HG02623 (cell line): ENCODE measurements around the gene CADPS2.

ENCODE experiments used
- ATAC-seq: cut with Tn5 transposase; IDR thresholded peaks from one replicate; pipeline ENCODE4 v1.9.1; 2021; ENCODE audit warnings: moderate library complexity; ENCODE audit not compliant: unreplicated experiment

Gene CADPS2

DNA sequence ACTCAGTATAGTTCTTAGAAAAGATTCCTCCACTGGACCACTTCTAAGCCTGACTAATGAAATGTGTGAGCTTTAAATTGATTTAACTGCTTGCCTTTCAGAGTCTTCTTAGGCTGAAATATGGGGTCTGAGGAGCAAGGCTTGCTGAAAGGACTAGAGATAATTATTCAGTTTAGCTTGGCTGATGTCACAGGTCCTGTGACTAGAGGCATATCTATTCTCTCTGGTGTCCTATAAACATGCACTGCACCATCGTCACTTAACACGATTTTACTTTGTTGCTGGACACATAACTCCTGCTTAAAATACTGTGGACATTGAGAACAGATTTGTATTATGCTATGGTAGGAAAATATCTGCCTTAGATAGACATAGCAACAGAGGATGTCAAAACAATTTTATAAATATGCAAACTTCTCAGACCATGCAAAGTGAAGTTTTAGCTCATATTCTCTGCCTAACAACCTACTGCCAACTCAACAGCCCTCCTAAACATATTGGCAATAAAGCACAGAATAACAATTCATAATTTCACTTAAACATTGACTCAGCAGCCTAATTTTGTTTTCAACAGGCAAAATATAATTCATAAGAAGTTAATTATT is 267.6 kb downstream of the CADPS2 start:
- no peak for ATAC-seq

DNA sequence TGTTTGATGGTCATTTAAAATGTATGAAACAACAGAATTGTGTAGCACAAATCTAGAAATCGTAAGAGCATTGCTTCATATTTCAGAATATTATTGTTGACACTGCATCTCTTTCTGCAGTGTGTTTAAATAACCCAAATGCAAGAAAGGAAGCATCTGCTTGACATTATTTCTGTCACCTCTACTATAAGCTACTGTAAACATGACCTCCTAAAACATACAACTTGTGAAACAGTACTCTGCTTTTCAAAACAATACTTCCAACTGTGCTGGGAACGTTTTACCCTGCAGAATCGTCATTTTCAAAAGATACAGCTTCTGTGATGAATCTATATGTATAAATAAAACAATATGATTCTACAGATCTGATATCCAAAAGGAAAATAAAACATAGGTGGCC is 269.3 kb downstream of the CADPS2 start:
- no peak for ATAC-seq

DNA sequence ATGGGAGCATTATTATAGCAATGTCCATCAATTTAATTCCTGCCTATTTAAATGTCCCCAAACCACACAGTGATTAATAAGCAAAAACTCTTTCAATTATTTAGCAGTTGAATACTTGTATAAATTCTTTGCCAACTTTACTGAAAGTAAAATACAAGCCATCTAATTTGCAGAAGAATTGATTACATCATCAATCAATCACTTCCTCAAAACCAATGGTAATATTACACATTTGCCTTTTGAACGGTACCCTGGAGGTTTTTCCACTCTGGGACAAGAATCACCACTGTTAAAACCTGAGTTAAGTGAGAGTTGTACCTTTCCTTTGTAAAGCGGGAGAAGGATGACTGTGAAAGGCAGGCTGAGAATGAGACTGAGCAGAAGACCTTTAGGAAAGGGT is 280.3 kb downstream of the CADPS2 start:
- ATAC-seq: no peak

DNA sequence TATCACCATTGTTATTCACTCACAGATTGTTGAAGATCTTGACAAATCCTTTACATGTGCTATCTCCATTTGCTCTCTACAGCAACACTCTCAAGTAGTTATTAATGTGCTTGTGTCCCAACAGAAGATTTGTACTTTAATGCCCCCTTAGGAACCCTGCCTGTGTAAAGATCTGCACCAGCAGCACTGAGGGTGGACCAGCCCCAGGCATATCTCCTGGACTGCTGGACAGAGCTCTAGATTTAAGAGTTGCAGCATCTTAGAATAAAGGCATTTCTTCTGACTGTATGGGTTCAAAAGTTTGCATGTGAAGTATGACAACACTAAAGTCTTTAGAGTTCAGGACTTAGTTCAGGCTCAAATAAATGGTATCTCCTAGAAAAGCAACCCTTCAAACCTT is 282.0 kb downstream of the CADPS2 start:
- ATAC-seq: no peak

DNA sequence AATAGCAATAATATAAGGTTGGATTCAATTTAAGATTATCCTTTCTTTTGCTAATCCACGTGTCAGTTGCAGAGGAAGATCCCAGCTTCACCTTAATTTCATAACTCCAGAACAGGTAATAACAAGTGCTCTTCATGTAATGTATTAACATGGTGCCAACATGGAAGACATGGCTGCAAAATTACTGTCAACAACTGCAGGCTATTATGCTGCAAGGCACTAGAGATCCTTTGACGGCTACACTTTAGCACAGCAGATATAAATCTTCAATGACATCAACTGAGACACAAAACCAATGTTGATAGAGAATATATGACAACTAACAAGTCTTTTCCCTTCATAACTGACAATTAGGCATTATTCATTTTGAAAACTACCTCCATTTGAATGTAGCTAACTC is 283.5 kb downstream of the CADPS2 start:
- no peak for ATAC-seq

DNA sequence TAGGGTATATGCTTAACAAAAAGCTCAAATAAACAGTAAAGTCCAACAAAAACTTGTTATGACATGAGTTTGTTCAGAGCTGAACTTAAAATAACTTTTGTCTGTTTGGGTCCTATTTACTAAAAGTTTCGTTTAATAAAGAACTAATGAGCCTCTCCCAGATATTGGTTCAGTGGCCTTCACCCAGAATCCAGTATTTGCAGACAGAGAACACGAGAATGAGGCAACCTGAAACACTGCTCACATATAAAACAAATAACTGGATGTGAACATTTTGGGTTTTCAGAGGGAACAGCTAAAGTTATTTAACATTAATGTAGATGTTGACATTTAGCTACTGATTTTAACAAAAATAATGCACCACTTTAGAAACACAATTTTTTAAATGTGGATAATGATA is 285.6 kb downstream of the CADPS2 start:
- ATAC-seq: no peak

DNA sequence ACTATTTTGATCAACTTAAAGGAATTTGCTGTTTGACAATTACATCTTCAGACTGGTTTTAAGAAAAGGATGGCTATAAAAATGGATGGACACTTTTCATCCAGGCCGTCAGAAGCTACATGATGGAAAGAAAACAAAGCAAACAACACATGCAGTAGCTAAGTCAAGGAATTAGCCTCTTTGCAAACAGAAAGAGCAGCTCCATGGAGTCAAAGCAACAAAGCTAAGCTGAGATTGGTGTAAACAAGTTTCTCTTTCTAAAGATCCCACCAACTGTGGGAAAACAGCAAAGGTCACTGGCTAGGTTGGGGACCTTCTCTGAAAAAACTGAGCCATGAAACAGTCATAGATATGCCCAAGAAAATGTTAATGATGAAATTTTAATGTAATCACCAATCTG is 286.2 kb downstream of the CADPS2 start:
- ATAC-seq: no peak

DNA sequence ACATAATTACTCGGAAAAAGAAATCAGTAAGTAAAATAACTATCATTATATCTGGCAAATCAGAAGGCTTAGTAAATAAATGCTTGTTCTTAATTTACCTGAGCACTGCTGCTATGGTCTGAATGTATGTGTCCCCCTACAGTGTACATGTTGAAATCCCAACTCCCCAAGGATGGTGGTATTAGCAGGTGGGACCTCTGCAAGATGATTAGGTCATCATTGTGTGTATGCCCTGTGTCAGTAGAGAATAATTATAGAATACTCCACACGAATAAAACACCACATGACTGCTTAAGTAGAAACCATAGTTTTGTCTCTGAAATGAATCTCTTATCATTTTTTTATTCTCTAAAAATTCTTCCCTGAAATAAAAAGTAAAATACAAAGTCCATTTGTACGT is 289.0 kb downstream of the CADPS2 start:
- no peak for ATAC-seq

DNA sequence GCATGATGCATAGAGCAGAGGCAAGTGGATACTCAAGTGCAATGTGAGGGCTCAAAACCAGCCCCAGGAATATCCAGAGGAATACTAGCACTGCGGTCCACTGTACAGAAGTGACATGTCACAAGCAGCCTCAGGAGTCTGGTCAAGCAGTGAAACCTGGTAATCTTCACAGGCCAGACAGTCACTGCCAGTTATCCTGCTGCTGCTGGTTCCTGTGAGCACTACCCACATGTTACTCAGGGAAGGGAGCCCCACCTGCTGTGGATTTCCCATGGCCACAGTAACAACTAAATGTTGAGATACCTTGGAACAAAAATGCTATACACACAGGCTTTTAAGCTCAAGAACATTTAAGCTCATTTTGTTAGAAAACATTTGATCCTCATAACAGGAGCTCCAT is 290.4 kb downstream of the CADPS2 start:
- no peak for ATAC-seq

DNA sequence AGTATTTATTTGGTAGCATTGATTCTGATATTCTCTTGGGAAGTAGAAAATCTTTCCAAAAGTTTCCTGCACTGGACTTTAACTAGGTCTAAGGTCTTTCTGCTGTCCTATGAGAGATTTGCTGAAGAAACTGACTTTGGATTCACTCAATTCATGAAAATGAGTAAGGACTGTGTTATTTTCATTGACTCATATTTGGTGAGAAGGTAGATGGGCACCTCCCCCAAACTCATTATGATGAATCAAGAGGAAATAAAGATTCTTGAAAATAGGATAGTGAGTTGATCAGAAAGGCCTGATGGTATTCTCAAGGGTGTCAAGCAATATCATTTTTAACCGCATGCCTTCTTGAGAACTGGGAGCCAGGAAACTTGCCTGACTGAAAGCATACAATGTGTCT is 297.6 kb downstream of the CADPS2 start:
- no peak for ATAC-seq

DNA sequence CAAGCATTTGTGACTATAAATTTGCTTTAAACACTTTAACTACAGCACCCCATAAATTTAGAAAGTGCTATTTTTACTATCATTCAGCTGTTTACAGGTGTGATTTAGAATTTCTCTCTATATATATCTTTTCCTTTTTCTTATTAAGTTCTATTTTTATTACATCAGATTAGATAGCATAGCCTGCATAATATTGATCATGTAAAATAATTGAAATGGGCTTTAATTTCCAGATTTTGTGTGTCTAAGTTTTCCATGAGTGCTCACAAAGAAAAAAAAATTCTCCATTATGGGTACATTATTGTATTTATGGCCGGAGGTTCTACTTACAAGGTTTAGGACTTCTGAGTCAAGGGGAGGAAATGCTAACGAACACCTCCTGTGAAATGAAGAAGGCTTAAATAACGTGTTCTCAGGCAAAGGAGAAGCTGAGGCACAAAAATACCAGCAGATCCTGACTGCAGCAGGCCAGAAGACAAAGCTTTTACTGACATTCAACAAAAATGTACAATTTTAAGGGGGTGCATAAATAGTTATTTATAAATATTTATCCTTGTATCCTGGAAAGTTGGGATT is 301.5 kb downstream of the CADPS2 start:
- ATAC-seq: no peak

DNA sequence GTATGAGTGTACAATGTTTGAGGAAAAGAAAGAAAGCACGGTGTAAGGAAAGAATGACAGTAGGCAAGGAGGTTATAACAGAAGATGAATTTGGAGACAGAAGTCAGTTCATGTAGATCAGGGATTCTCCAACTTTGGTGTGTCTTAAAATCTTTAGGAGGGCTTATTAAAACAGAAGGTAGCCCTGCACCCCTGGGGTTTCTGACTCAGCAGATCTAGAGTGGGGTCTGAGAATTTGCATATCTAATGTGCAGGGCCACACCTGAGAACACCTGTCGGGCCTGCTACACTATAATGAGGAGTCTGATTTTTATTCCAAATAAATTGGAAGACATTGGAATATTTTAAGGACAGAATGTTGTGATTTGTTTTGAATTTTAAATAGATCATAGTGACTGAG is 307.9 kb downstream of the CADPS2 start:
- no peak for ATAC-seq

DNA sequence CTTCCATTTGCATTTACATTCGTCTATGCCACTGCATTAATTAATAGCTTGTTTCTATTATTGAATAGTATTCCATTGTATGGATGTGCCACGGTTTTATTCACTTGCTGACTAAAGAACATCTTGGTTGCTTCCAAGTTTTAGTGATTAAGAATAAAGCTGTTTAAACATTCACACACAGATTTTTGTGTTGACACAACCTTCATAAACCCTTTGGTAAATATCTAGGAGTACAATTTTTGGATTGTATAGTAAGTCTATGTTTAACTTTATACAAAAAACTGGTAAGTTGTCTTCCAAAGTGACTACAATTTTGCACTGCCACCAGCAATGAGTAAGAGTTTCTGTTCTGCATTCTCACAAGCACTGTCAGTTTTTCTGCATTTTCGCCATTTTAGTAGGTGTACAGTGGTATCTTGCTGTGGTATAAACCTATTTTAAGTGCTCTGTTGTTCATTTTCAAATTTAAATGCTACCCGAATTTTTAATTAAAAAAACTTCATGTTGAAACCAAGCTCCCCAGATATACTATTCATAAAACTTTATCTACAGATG is 308.7 kb downstream of the CADPS2 start:
- no peak for ATAC-seq

DNA sequence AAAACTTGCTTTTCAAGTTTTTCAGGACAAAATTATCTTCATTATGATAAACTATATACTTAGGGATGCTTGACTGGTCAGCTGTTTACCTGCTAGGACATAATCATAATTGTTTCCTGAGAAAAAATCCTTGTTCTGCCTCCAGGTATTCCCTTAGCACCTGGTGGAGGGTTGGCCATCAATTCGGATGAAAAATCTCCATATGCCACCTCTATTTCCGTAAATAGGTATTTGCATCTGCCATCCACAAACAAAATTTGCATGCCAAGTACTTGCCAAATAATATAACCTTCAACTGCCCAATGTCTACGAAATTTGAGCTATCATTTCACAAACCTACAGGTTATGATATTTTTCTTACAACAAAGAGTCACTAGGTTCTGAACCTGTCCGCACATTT is 313.6 kb downstream of the CADPS2 start:
- ATAC-seq: no peak

DNA sequence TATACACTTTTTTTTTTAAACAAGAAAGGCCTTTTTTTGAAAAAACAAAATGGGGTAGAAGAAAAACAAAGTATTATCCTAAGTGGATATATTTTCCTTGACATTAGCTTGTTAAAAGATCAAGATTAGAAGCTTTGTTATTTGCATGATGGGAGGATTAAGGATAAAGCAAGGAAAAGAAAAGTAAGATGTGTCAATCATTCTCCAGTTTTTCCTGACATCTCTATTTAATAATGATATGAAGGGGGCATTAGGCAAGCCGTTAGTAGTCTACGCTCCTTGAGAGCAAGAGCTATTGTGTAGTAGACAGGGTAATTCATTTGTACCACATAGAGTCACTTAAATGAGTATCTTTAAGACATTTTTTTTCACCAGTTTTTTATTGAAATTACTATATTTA is 324.9 kb downstream of the CADPS2 start:
- ATAC-seq: no peak

DNA sequence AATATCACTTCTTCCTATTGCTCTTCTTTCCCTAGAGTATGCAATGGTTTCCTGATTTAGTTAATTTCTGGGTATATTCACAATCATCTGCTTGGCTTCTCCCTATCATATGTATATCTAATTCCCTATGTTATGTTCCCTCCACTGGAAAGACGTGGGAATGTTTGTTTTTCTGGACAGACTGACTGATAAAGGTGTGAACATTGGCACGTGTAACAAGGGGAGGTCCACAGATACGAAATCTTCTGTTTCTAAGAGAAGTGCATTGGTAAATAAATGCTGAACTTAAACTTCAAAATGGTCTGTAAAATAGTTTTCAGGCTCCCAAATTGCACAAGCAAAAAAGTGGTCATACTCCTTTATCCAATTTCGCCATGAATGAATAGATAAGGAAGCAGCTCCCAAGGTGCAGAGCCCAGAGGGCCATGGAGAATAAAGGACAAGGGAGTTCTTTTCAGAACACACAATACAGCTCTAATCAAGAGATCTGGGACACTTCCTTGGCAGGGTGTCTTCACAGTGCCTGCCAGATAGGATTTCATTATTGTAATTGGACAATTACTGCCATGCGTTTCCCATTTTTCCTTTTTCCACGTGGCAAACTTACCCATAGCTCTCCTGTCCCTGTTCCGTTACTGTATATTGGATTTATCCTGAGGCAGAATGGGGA is 329.3 kb downstream of the CADPS2 start:
- ATAC-seq: no peak

DNA sequence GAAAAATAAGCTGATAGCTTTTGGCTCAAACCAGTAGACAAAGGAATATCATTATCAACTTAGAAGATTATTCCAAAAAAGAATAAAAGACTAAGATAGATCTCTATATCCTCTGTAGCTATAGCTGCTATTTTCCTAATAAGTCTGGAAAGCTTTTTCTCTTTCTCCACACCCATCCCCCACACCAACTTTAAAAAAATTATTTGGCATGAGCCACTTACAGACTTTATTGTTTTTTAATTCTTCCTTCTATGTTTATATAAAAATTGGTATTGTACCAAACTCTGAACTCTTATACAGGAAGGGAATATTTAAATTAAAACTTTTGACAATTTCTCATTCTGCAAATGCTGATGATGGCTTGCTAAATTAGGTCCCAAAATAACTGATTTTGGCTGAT is 330.0 kb downstream of the CADPS2 start:
- ATAC-seq: no peak

DNA sequence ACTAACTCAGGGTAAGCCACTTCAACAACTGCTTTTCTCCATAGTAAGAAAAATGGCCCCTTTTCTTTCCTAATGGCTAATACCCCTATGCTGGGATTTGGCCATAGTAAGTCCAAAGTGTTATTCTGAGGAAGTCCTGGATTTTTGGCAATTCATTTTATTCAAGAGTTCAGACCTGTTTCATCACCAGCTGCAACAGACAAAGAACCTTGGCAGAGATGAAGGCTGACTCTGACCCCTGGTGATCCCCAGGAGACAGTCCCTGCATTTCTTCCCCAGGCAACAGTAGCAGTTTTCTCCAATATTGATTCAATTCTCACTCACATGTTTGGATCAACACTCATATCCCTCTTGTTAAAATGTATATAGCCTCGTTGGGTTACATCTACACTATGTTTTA is 332.5 kb downstream of the CADPS2 start:
- no peak for ATAC-seq

DNA sequence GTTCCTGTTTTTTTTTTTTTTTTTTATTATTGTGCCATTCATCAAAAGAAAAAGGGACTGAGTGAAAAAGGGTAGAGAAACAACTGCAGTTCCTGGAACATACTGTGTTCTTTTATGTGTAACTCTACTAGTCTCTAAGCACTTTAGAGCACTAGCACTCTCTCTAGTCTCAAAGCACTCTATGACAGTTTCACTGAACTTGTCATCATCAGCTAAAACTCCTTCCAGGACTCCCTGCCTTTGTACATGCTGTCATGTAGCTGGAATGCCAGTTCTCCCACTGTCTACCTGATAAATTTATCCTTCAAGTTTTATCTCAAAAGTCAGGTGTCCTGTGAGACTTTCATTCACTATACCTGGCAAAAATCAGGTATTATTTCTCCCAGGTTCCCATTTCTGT is 333.5 kb downstream of the CADPS2 start:
- no peak for ATAC-seq

DNA sequence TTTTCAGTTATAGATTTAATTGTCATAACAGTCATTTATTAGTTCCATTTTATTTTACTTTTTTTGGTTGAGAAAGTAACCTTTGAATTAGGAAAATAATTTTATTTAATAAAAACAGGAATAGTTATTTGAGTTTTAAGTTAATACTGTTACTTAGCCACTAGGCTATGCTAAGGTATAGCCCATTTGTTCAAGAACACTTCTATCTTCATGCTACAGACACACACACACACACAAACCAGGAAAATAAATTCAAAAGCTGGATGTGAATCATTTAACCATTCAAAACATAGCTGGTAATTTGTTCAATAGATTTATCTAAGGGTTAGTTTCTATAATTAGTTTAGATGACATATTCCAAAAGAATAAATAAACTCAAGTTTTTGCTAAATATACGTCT is 335.7 kb downstream of the CADPS2 start:
- no peak for ATAC-seq

DNA sequence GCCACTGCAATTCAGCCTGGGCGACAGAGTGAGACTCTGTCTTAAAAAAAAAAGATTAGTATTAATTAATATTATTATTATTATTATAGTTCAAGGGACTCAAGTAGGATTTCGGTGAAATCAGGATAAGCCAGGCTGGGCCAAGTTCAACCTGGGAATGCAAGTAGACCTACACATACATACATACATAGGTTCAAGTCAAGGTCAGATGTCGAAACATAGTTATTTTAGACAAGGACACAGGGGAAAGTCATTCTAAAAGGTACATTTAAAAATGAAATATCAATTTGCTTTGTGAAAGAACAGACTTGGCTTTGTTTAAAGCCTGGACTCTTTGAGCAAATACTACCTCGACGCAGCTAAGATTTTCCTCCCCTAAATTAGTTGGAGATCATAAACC is 336.7 kb downstream of the CADPS2 start:
- ATAC-seq: no peak

DNA sequence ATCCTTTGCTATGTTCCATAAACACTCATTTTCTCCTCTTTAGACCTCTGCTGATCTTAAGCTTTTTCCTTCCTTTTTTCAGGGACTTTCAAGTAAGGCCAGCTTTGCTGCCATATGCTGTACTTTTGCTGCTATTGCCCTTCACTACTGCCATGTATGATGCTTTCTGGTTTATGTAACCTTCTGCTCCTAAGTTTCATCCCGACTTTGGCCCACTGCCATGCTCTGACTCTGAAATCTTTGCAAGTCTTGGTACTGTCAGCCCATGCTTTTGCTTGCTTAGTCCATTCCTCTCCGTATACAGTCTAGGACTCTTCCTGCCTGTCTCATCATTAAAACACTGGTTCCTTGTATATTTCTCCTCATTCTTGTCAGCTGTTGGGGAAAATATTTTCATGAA is 339.8 kb downstream of the CADPS2 start:
- no peak for ATAC-seq

DNA sequence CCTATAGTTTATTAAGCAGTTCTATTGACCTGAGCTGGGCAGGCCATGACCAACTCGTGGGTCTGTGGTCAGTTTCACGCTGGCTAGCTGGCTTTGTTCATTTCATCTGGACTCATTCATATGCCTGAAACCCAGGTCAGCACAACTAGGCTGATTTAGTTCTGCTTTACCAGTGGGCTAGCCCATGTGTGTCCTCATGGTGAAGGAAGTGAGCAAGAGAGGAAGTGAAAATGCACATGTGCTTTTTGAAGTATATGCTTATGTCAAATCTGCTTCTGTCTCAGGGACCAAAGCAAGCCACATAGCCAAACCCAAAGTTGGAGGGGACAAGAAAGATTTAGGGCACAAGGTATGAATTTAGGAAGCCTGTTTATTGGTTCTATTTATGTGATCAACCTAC is 341.8 kb downstream of the CADPS2 start:
- ATAC-seq: peak; percentile 93
